Fibroblast of lung (primary cell): Measurements from ENCODE around the gene JUND. TPM values are rescaled to one million over a fixed set of nuclear protein-coding genes. Genes with fewer than 3 reads are reported as not detected.

Experiments used
- DNase-seq, 2 donors: peaks; one replicate each; pipeline versions ENCODE4 v3.0.0 to v3.0.0-alpha.2; 2010; ENCODE audit warnings: low read depth in 2 of 2
- H2AFZ ChIP-seq: 2 replicates; pipeline ENCODE4 v1.5.1; 2012; ENCODE audit warnings: low read length, control low read depth, inconsistent platforms
- H3K27ac ChIP-seq: 2 replicates; pipeline ENCODE4 v1.5.1; 2011; ENCODE audit warnings: low read length, control low read depth; ENCODE audit not compliant: insufficient read depth
- H3K27me3 ChIP-seq: 2 replicates; pipeline ENCODE4 v1.5.1; 2011; ENCODE audit warnings: mild to moderate bottlenecking, low read length; ENCODE audit not compliant: control insufficient read depth, insufficient read depth
- H3K36me3 ChIP-seq: 2 replicates; pipeline ENCODE4 v1.5.1; 2011; ENCODE audit warnings: low read length; ENCODE audit not compliant: control insufficient read depth, insufficient read depth
- H3K4me1 ChIP-seq: 2 replicates; pipeline ENCODE4 v1.5.1; 2011; ENCODE audit warnings: low read length; ENCODE audit not compliant: control insufficient read depth, insufficient read depth; ENCODE audit errors: extremely low read depth
- H3K4me2 ChIP-seq: 2 replicates; pipeline ENCODE4 v1.5.1; 2011; ENCODE audit warnings: low read length, control low read depth; ENCODE audit not compliant: insufficient read depth; ENCODE audit errors: extremely low read depth
- H3K4me3 ChIP-seq, 4 experiments: fragments of 200-600 bp in 1 of 4; sonication (generic) in 1 of 4; replicated peaks in 1 of 4; 2 replicates each; pipeline ENCODE4 v1.5.1; 2011 to 2016; ENCODE audit warnings: low read length in 4 of 4, low read depth in 3 of 4, mild to moderate bottlenecking in 3 of 4, control low read depth in 2 of 4, inconsistent platforms in 1 of 4, mixed read lengths in 1 of 4; ENCODE audit not compliant: insufficient read depth in 1 of 4; ENCODE audit errors: control extremely low read depth in 1 of 4
- H3K79me2 ChIP-seq: 2 replicates; pipeline ENCODE4 v1.5.1; 2012; ENCODE audit warnings: mild to moderate bottlenecking, low read length, inconsistent platforms; ENCODE audit not compliant: control insufficient read depth, insufficient read depth
- H3K9ac ChIP-seq: 2 replicates; pipeline ENCODE4 v1.5.1; 2011; ENCODE audit warnings: mild to moderate bottlenecking, low read length, control low read depth; ENCODE audit not compliant: insufficient read depth
- H3K9me3 ChIP-seq: 2 replicates; pipeline ENCODE4 v1.5.1; 2012; ENCODE audit warnings: low read depth, low read length; ENCODE audit not compliant: control insufficient read depth, insufficient read depth
- H4K20me1 ChIP-seq: 2 replicates; pipeline ENCODE4 v1.5.1; 2011; ENCODE audit warnings: low read length; ENCODE audit not compliant: control insufficient read depth, insufficient read depth; ENCODE audit errors: extremely low read depth
- CTCF ChIP-seq, 2 donors: IDR thresholded peaks in 1 of 2; conservative IDR thresholded peaks in 1 of 2; 1 replicate in 1 of 2; 2 replicates in 1 of 2; pipeline ENCODE4 v1.5.1; 2011 to 2012; ENCODE audit warnings: low read length in 2 of 2, control low read depth in 1 of 2, inconsistent platforms in 1 of 2, low read depth in 1 of 2, mild to moderate bottlenecking in 1 of 2
- EZH2 ChIP-seq: IDR thresholded peaks from 2 replicates; pipeline ENCODE4 v1.5.1; 2012; ENCODE audit warnings: low read length, control low read depth, mild to moderate bottlenecking; ENCODE audit errors: missing control alignments
- polyA minus RNA-seq: library from RNA; depleted of rRNA, polyadenylated mRNA; stranded (reverse); fragments of >200 nt; gene quantifications from 2 replicates; pipeline ENCODE4 v1.2.3, GENCODE V29; 2011; ENCODE audit warnings: low replicate concordance
- polyA plus RNA-seq, 2 donors: library from polyadenylated mRNA; depleted of rRNA in 1 of 2; stranded (reverse) in 1 of 2; unstranded in 1 of 2; fragments of >200 nt; gene quantifications; 2 replicates each; pipeline ENCODE4 v1.2.1, GENCODE V29; 2011 to 2012; ENCODE audit warnings: missing spikeins in 1 of 2
- total RNA-seq: library from RNA; depleted of rRNA; stranded (reverse); fragments of >200 nt; gene quantifications from 2 replicates; pipeline ENCODE4 v1.2.1, GENCODE V29; 2014

Gene JUND
- total RNA-seq = 149 and 166 TPM in 2 replicates
- 47.6 and 65.8 TPM in 2 replicates for polyA plus RNA-seq
- 92.1 and 103 TPM in 2 replicates for polyA plus RNA-seq (2012)
- 15.3 and 34.4 TPM in 2 replicates for polyA minus RNA-seq

- TF ChIP-seq EZH2 (no peak), CTCF (conservative IDR thresholded peaks at IDR 0.05 in 1 of 2, IDR thresholded peaks at IDR 0.05 in 1 of 2; ENCODE audit: low read depth in 1 of 2, low read length in 2 of 2) (no peak)
- DNase-seq = peak; percentile 96 to 98
- H3K27ac ChIP-seq = peak within 1 kb of the TSS; percentile 100
- H2AFZ ChIP-seq = no peak within 1 kb of the TSS
- H3K9me3 ChIP-seq = no peaks in the 10 kb centered on the region
- no peaks in the 10 kb centered on the region for H3K27me3 ChIP-seq
- peak within 1 kb of the TSS; percentile 85 to 95 (median 92) for H3K4me3 ChIP-seq
- peak within 1 kb of the TSS; percentile 99 for H3K9ac ChIP-seq
- peaks cover 20% of the 10 kb centered on the region for H3K4me1 ChIP-seq
- peak within 1 kb of the TSS; percentile 86 for H3K4me2 ChIP-seq
- peaks cover 11% of the 10 kb centered on the region for H3K36me3 ChIP-seq
- peaks cover 39% of the 10 kb centered on the region for H3K79me2 ChIP-seq
- no peaks in the 10 kb centered on the region for H4K20me1 ChIP-seq
Measured at GRCh38 chr19:18281082-18282020, at the start of gene JUND. JUND (minus strand) TSS chr19:18281622; CDS start chr19:18281484, 138 bp downstream.

GRCh38 chr19:18330868-18331267, 49.4 kb upstream of the JUND start:
- no peaks in the 10 kb centered on the region for H3K36me3 ChIP-seq
- H4K20me1 ChIP-seq = no peaks in the 10 kb centered on the region
- H3K27ac ChIP-seq = no peak overlapping the region
- no peaks in the 10 kb centered on the region for H3K79me2 ChIP-seq
- TF ChIP-seq EZH2 (no peak), CTCF (conservative IDR thresholded peaks at IDR 0.05 in 1 of 2, IDR thresholded peaks at IDR 0.05 in 1 of 2; ENCODE audit: low read depth in 1 of 2, low read length in 2 of 2) (no peak)
- H3K4me2 ChIP-seq = no peak overlapping the region
- no peak overlapping the region for H2AFZ ChIP-seq
- H3K27me3 ChIP-seq = no peaks in the 10 kb centered on the region
- no peak overlapping the region for H3K9ac ChIP-seq
- no peaks in the 10 kb centered on the region for H3K9me3 ChIP-seq
- DNase-seq = no peak
- H3K4me3 ChIP-seq = no peak overlapping the region
- H3K4me1 ChIP-seq = peaks cover 6% of the 10 kb centered on the region

- Histone ChIP-seq H3K4me3 (peak overlapping the region; percentile 35 to 77 (median 44)), H2AFZ (peak overlapping the region; percentile 93), H3K27me3 (no peaks in the 10 kb centered on the region), H3K4me1 (peaks cover 6% of the 10 kb centered on the region), H3K79me2 (no peaks in the 10 kb centered on the region), H3K4me2 (peak overlapping the region; percentile 82), H4K20me1 (no peaks in the 10 kb centered on the region), H3K9ac (no peak overlapping the region), H3K27ac (peak overlapping the region; percentile 54), H3K9me3 (no peaks in the 10 kb centered on the region), H3K36me3 (no peaks in the 10 kb centered on the region)
- no peak for DNase-seq
- TF ChIP-seq EZH2 (no peak), CTCF (conservative IDR thresholded peaks at IDR 0.05 in 1 of 2, IDR thresholded peaks at IDR 0.05 in 1 of 2; ENCODE audit: low read depth in 1 of 2, low read length in 2 of 2) (no peak)
Measured at GRCh38 chr19:18329035-18329376, 47.6 kb upstream of the JUND start.
